ENCODE data around the gene UNKL.

The UNKL gene

GRCh38 chr16:1377406-1378010 is 37.0 kb downstream of the UNKL start:
- DNase-seq (ENCODE audit: low read depth) = no peak

- no peak for DNase-seq (ENCODE audit: low read depth)
Measured at GRCh38 chr16:1375741-1376410, 38.6 kb downstream of the UNKL start.

GRCh38 chr16:1375298-1375640 is 39.2 kb downstream of the UNKL start:
- no peak for DNase-seq (ENCODE audit: low read depth)

GRCh38 chr16:1374418-1375297 is 39.8 kb downstream of the UNKL start:
- DNase-seq (ENCODE audit: low read depth) = no peak

GRCh38 chr16:1372292-1372950 is 42.1 kb downstream of the UNKL start:
- no peak for DNase-seq (ENCODE audit: low read depth)

GRCh38 chr16:1371054-1371978 is 43.2 kb downstream of the UNKL start:
- DNase-seq (ENCODE audit: low read depth) = no peak

GRCh38 chr16:1367486-1368174 is 46.9 kb downstream of the UNKL start:
- no peak for DNase-seq (ENCODE audit: low read depth)

- DNase-seq (ENCODE audit: low read depth) = no peak
Measured at GRCh38 chr16:1366712-1367299, 47.7 kb downstream of the UNKL start.

GRCh38 chr16:1366060-1366711 is 48.3 kb downstream of the UNKL start:
- DNase-seq (ENCODE audit: low read depth) = no peak

GRCh38 chr16:1364510-1364909 is 50.0 kb downstream of the UNKL start:
- DNase-seq (ENCODE audit: low read depth) = no peak

GRCh38 chr16:1363501-1364041 is 50.9 kb downstream of the UNKL start:
- DNase-seq (ENCODE audit: low read depth) = peak; percentile 57

GRCh38 chr16:1362807-1363206 is 51.7 kb downstream of the UNKL start:
- no peak for DNase-seq (ENCODE audit: low read depth)

GRCh38 chr16:1361685-1362360 is 52.7 kb downstream of the UNKL start:
- DNase-seq (ENCODE audit: low read depth) = no peak

GRCh38 chr16:1357906-1358566 is 56.5 kb downstream of the UNKL start:
- no peak for DNase-seq (ENCODE audit: low read depth)

- no peak for DNase-seq (ENCODE audit: low read depth)
Measured at GRCh38 chr16:1356061-1356900, 58.2 kb downstream of the UNKL start.

GRCh38 chr16:1355591-1355990 is 58.9 kb downstream of the UNKL start:
- DNase-seq (ENCODE audit: low read depth) = no peak

- DNase-seq (ENCODE audit: low read depth) = no peak
Measured at GRCh38 chr16:1354815-1355540, 59.5 kb downstream of the UNKL start.

All from activated T-helper 1 cell treated with Interleukin-2 at 50 U/mL for 16 hours (primary cell).